Testis (tissue), 2 donors: ENCODE data around the gene CCT3.

Experiments
- CTCF ChIP-seq, 3 experiments: fragments of 450-650 bp in 2 of 3; fragments of 200-600 bp in 1 of 3; sonication (generic) in 1 of 3; IDR thresholded peaks; one replicate each; pipeline ENCODE4 v1.5.1; 2016 to 2019; ENCODE audit warnings: antibody characterized with exemption in 3 of 3, mild to moderate bottlenecking in 2 of 3, moderate library complexity in 1 of 3
- POLR2A ChIP-seq: fragments of 450-650 bp; IDR thresholded peaks from one replicate; pipeline ENCODE4 v1.6.1; 2017; ENCODE audit warnings: antibody characterized with exemption, mild to moderate bottlenecking, moderate library complexity

- no peak for TF ChIP-seq CTCF (IDR thresholded peaks at IDR 0.05)
- no peak for TF ChIP-seq POLR2A
Observed at GRCh38 chr1:156378557-156378956, 40.5 kb upstream of the CCT3 start.
